Measurements from ENCODE around the gene GPR173.

GPR173 gene, protein sequence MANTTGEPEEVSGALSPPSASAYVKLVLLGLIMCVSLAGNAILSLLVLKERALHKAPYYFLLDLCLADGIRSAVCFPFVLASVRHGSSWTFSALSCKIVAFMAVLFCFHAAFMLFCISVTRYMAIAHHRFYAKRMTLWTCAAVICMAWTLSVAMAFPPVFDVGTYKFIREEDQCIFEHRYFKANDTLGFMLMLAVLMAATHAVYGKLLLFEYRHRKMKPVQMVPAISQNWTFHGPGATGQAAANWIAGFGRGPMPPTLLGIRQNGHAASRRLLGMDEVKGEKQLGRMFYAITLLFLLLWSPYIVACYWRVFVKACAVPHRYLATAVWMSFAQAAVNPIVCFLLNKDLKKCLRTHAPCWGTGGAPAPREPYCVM

DNA sequence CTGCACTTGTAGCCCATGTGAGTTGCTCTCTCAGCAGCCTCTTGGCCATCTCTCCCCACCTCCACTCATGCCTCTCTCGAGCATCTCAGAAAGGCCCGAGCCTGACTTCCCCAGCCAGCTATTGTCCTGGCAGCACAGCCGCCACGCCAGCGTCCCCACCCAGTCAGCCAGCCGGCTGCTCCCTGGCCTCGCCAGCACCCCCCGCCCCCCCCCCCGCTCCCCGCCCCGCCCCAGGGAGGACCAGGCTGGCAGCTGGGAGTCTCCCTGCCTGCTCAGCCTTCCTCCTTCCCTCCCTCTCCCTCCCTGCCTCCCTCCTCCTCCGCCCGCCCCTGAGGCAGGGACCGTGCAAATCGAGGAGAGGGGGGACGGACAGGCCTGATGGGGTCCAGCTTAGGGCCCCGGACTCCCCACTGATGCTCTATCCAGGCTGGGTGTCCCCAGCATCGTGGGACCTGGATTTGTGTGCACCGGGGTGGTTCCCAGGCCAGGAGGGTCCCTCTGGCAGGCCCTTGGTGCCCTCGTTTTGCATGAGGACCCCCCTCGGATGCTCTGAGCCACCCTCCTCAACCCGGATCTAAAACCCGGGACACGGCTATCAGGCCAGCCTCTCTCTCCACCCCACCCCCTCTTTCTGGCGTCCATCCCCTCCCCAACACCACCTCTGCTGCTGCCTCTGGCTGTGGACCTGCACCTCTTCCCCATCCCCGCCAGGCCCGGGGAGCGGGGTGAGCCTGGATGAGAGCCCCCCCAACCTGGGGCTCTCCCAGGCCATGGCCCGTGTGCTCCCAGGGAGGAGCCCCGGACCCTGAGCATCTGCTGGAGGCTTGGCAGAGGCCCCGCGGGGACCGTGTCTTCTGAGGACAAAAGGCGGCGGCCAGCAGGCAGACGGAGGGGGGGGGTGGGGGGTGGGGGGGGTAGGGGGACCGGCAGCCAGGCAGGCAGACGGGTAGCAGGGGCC lies at the start of gene GPR173:
Gene GPR173 (plus strand): TSS at position 621 of the 958 bp plus-strand sequence. CDS start 27,833 bp downstream, outside the sequence.
- DNase-seq (ENCODE audit: low read depth in 1 of 2, low spot score in 1 of 2): no peak

GRCh38 chrX:53000447-53001135 lies 48.0 kb upstream of the GPR173 start:
- no peak for DNase-seq (ENCODE audit: low read depth in 1 of 2, low spot score in 1 of 2)

GRCh38 chrX:53001958-53002357 lies 46.6 kb upstream of the GPR173 start:
- DNase-seq (ENCODE audit: low read depth in 1 of 2, low spot score in 1 of 2): no peak

GRCh38 chrX:53003111-53003510 lies 45.5 kb upstream of the GPR173 start:
- no peak for DNase-seq (ENCODE audit: low read depth in 1 of 2, low spot score in 1 of 2)

DNA sequence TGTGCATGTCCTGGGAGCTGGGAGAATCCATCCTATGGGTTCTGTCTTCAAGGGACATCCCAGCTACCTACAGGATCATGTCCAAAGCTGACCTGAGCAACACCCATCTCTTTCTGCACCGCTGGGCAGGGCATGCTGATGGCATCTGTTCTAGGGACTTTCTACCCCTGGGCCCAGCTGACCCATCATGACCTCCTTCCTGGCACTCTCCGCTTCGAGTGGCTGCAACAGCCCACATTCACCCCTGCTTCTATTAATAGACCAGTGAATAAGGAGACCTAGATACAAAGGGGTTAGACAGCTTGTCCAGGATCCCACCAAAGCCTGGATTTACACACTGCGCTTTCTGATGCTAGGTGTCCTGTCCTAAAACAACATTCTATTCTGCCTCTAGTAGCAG lies 44.6 kb upstream of the GPR173 start:
- DNase-seq (ENCODE audit: low read depth in 1 of 2, low spot score in 1 of 2): no peak

GRCh38 chrX:53004811-53005210 lies 43.8 kb upstream of the GPR173 start:
- no peak for DNase-seq (ENCODE audit: low read depth in 1 of 2, low spot score in 1 of 2)

GRCh38 chrX:53005327-53005726 lies 43.3 kb upstream of the GPR173 start:
- DNase-seq (ENCODE audit: low read depth in 1 of 2, low spot score in 1 of 2): no peak

DNA sequence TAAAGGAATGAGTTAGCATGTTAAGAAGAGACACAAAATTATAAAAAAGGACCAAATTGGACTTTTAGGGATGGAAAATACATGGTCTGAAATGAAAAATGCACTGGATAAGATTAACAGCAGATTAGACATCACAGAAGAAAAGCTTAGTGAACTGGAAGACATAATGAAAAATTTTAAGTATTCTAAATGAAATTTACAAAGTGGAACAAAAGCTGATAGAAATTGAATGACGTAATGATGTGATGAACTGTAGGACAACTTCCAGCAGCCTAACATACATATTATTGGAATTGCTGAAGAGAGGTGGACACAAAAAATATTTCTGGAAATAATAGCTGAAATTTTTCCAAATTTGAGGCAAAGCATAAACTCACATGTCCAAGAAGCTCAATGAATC lies 39.6 kb upstream of the GPR173 start:
- DNase-seq (ENCODE audit: low read depth in 1 of 2, low spot score in 1 of 2): no peak

DNA sequence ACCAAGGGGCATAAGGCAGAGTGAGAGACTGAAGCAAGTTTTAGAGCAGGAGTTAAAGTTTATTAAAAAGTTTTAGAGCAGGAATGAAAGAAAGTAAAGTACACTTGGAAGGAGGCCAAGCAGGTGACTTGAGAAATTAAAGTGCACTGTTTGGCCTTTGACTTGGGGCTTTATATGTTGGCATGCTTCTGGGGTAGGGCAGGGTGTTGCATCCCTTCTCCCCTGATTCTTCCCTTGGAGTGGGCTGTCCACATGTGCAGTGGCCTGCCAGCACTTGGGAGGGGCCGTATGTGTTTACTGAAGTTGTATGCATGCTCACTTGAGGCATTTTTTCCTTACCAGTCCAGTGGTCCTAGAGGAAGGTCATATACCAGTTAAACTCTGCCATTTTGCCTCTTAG lies 35.3 kb upstream of the GPR173 start:
- DNase-seq (ENCODE audit: low read depth in 1 of 2, low spot score in 1 of 2): no peak

DNA sequence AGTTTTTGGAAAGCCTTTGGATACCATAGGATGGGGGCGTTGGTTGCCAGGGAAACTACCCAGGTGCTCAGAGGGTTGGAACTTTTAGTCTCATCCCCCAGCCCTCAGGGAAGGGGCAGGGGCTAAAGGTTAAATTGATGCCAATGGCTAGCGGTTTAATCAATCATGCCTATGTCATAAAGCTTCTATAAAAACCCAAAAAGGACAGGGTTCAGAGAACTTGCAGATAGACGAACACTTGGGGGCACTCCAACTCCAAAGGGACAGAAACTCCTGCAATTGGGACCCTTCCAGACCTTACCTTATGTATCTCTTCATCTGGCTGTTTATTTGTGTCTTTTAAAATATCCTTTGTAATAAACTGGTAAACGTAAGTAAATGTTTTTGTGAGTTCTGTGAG lies 30.0 kb upstream of the GPR173 start:
- DNase-seq (ENCODE audit: low read depth in 1 of 2, low spot score in 1 of 2): no peak

GRCh38 chrX:53022381-53022780 lies 26.2 kb upstream of the GPR173 start:
- DNase-seq (ENCODE audit: low read depth in 1 of 2, low spot score in 1 of 2): no peak

GRCh38 chrX:53028678-53029077 lies 19.9 kb upstream of the GPR173 start:
- no peak for DNase-seq (ENCODE audit: low read depth in 1 of 2, low spot score in 1 of 2)

DNA sequence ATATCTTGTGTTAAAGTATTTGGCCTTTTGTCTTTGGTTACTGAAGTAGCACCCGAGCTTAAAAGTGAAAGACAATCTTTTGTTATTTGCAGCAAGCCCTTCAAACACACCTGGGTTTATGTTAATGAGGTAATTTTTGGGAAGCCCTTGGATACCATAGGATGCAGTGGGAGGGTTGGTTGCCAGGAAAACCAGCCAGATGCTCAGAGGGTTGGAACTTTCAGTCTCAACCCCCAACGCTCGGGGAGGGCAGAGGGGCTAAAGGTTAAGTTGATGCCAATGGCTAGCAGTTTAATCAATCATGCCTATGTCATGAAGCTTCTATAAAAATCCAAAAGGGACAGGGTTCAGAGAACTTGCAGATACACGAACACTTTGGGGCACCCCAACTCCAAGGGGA lies 17.2 kb upstream of the GPR173 start:
- DNase-seq (ENCODE audit: low read depth in 1 of 2, low spot score in 1 of 2): no peak

- DNase-seq (ENCODE audit: low read depth in 1 of 2, low spot score in 1 of 2): no peak
Measured at GRCh38 chrX:53036149-53036548, 12.4 kb upstream of the GPR173 start.

GRCh38 chrX:53039236-53039635 lies 9.4 kb upstream of the GPR173 start:
- no peak for DNase-seq (ENCODE audit: low read depth in 1 of 2, low spot score in 1 of 2)

- no peak for DNase-seq (ENCODE audit: low read depth in 1 of 2, low spot score in 1 of 2)
Measured at GRCh38 chrX:53044995-53045394, 3.6 kb upstream of the GPR173 start.

DNA sequence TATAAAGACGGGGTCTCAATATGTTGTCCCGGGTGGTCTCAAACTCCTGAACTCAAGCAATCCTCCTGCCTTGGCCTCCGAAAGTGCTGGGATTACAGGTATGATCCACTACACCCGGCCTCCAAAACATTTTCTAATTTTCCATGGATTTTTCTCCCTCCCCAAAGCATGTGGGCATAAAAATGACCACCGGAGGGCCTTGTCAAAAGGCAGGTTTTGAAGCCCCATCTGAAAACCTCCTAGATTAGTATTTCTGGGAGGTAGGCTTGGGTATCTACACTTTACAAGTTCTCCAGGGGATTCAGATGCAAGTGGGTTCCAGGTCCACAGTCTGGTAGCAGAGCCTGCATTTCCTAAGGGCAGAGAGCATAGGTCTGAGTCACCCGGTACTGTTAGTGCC lies 1.4 kb upstream of the GPR173 start:
- no peak for DNase-seq (ENCODE audit: low read depth in 1 of 2, low spot score in 1 of 2)

DNA sequence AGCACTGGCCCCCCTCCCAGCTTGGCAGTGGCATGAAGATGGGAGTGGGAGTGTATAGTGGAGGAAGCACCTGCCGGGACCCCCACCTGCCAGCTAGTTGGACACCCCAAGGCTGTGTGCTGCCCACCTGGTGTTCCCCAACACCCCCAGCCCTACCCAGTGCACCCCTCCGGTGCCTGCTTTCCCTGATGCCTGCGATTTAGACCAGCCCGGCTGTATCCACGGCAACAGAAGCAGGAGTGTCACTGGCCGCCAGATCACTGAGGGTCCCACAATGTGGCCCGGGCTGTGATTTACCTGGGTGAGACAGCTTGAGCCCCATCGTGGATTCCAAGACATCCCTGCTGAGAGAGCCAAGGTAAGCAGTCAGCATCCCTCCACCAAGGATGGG lies 533 bp downstream of the GPR173 start:
- no peak for DNase-seq (ENCODE audit: low read depth in 1 of 2, low spot score in 1 of 2)

DNA sequence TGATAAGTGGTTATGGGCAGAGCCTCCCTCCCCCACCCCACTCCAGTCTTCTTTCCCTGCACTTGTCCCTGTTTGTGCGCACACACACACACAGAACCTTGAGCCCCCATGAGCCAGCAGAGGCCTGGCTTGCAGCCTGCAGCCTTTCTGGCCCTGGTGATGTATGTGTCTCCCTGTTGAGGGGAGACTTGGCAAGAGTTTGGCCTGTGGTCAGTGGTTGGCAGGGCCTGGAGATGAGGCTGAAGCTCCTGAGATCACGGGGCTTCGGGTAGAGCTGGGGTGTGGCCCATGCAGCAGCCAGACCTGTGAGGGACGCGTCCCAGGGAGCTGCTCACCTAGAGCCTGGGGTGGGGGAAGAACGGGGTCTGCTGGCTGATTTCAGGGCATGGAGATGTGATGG lies 2.3 kb downstream of the GPR173 start:
- DNase-seq (ENCODE audit: low read depth in 1 of 2, low spot score in 1 of 2): no peak

GRCh38 chrX:53055244-53055849 lies 6.8 kb downstream of the GPR173 start:
- DNase-seq (ENCODE audit: low read depth in 1 of 2, low spot score in 1 of 2): no peak

GRCh38 chrX:53056292-53056691 lies 7.7 kb downstream of the GPR173 start:
- no peak for DNase-seq (ENCODE audit: low read depth in 1 of 2, low spot score in 1 of 2)

Measured in stimulated activated CD4-positive, alpha-beta T cell treated with anti-CD3 and anti-CD28 coated beads, Interleukin-15, amount 100 ng/mL, for 1 hour (primary cell).